Stomach (tissue), 9 donors: ENCODE data around the gene HELLS. TPM values are rescaled to one million over a fixed set of nuclear protein-coding genes. Genes with fewer than 3 reads are reported as not detected.

ENCODE experiments used
- DNase-seq, 2 donors: peaks; one replicate each; pipeline versions ENCODE4 v3.0.0 to v3.0.0-alpha.2; 2013 to 2019
- H3K27ac ChIP-seq, 5 donors: fragments of 200-600 bp in 4 of 5; sonication (generic) in 4 of 5; one replicate each; pipeline ENCODE4 v1.5.1; 2013 to 2019; ENCODE audit warnings: mild to moderate bottlenecking in 1 of 5, moderate library complexity in 1 of 5
- H3K27me3 ChIP-seq, 3 donors: fragments of 200-600 bp; sonication (generic); one replicate each; pipeline ENCODE4 v1.5.1; 2017 to 2019; ENCODE audit warnings: mixed run types in 1 of 3
- H3K36me3 ChIP-seq, 4 donors: fragments of 200-600 bp; sonication (generic); 1 replicate in 3 of 4; 2 replicates in 1 of 4; pipeline ENCODE4 v1.5.1; 2016 to 2019
- H3K4me1 ChIP-seq, 4 donors: fragments of 200-600 bp; sonication (generic); one replicate each; pipeline ENCODE4 v1.5.1; 2016 to 2019
- H3K4me3 ChIP-seq, 4 donors: fragments of 200-600 bp; sonication (generic) in 3 of 4; one replicate each; pipeline ENCODE4 v1.5.1; 2016 to 2019; ENCODE audit warnings: mild to moderate bottlenecking in 1 of 4
- H3K9me3 ChIP-seq, 4 donors: fragments of 200-600 bp; sonication (generic); one replicate each; pipeline ENCODE4 v1.5.1; 2016 to 2019
- EP300 ChIP-seq: sonication (generic); formaldehyde crosslinking; IDR thresholded peaks from one replicate; pipeline ENCODE4 v1.6.1; 2017; ENCODE audit warnings: antibody characterized with exemption
- POLR2A ChIP-seq, 4 donors: fragments of 450-650 bp; IDR thresholded peaks; one replicate each; pipeline ENCODE4 v1.6.1; 2016; ENCODE audit warnings: antibody characterized with exemption in 4 of 4, control low read depth in 2 of 4, mild to moderate bottlenecking in 1 of 4, moderate library complexity in 1 of 4
- POLR2AphosphoS5 ChIP-seq, 3 donors: sonication (generic); formaldehyde crosslinking; IDR thresholded peaks; one replicate each; pipeline ENCODE4 v1.6.1; 2016; ENCODE audit warnings: antibody characterized with exemption in 3 of 3
- WGBS, 5 donors: extraction: QIAGEN DNeasy Blood & Tissue Kit in 3 of 5; methylation state at CpG; one replicate each; pipeline versions ENCODE4 v1.1.5 to v1.1.7; 2013 to 2018; 5-methylcytosine and 5-hydroxymethylcytosine counted together
- intact Hi-C: fragments of 100-400 bp; cut with DNase I; formaldehyde crosslinking; loops from one replicate; pipeline ENCODE4 v1.15.1; 2023; ENCODE audit warnings: low total_unique reads
- polyA plus RNA-seq, 3 donors: library from polyadenylated mRNA; stranded (reverse); fragments of 200-250 nt; gene quantifications; one replicate each; pipeline ENCODE4 v1.2.3, GENCODE V29; 2013
- total RNA-seq, 5 donors: library from RNA; depleted of rRNA; stranded (reverse); fragments of >200 nt; gene quantifications; one replicate each; pipeline versions ENCODE4 v1.1.0 to v1.2.3, GENCODE V29; 2014 to 2016
- TF ChIP-seq, protein P1 (sequence below), 7 experiments: fragments of 450-650 bp in 4 of 7; fragments of 200-600 bp in 3 of 7; sonication (generic) in 3 of 7; IDR thresholded peaks; one replicate each; pipeline ENCODE4 v1.5.1; 2016 to 2019; ENCODE audit warnings: antibody characterized with exemption in 7 of 7, control low read depth in 2 of 7, mild to moderate bottlenecking in 1 of 7
- donor health status: healthy with polysubstance abuse.
- donor health status: Bipolar disorder and iron deficiency.
- donor health status: healthy.

HELLS gene
- total and polyA plus RNA-seq, 8 donors, result 1.7 to 74.2 (median 6.3) TPM

GRCh38 chr10:94602729-94603515, 57.3 kb downstream of the HELLS start:
- no peaks in the 10 kb centered on the region for H3K9me3 ChIP-seq
- no peak for DNase-seq
- H3K4me3 ChIP-seq, result no peak overlapping the region
- peaks cover 0 to 4% (median 0%) of the 10 kb centered on the region in 4 donors for H3K36me3 ChIP-seq
- TF ChIP-seq EP300 (no peak), POLR2A (IDR thresholded peaks at IDR 0.05) (no peak), POLR2AphosphoS5 (IDR thresholded peaks at IDR 0.05) (no peak)
- TF ChIP-seq, protein P1, sequence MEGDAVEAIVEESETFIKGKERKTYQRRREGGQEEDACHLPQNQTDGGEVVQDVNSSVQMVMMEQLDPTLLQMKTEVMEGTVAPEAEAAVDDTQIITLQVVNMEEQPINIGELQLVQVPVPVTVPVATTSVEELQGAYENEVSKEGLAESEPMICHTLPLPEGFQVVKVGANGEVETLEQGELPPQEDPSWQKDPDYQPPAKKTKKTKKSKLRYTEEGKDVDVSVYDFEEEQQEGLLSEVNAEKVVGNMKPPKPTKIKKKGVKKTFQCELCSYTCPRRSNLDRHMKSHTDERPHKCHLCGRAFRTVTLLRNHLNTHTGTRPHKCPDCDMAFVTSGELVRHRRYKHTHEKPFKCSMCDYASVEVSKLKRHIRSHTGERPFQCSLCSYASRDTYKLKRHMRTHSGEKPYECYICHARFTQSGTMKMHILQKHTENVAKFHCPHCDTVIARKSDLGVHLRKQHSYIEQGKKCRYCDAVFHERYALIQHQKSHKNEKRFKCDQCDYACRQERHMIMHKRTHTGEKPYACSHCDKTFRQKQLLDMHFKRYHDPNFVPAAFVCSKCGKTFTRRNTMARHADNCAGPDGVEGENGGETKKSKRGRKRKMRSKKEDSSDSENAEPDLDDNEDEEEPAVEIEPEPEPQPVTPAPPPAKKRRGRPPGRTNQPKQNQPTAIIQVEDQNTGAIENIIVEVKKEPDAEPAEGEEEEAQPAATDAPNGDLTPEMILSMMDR (IDR thresholded peaks at IDR 0.05), result no peak
- intact Hi-C loops, result no loop called here
- H3K27me3 ChIP-seq, result no peaks in the 10 kb centered on the region
- 73 to 84% (median 80%) methylated on average over 8 of the region's 8 CpGs for WGBS, 5 donors
- no peaks in the 10 kb centered on the region for H3K4me1 ChIP-seq
- no peak overlapping the region for H3K27ac ChIP-seq

DNA sequence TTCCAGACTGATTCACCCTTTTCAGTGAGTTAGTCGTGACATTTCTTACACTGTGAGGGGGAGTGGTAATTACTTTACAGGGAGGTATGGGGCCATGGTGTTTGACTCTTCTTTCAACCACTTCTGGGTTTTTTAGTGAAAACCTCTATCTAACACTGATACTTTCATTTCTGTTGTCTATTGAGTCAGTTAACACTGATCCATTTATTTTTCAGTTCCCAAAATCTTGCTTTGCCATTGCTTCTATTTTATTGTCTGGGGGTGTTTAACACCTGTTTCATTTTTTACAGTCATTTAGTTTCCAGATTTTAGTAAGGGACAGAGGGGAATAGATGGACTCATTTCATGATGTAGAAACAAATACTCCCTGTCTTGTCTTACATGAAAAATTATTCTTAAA, 61.5 kb downstream of the HELLS start:
- 78 to 96% (median 90%) methylated on average over 1 of the region's 1 CpG for WGBS, 5 donors
- intact Hi-C loops, result no loop called here

GRCh38 chr10:94608559-94608958, 63.0 kb downstream of the HELLS start:
- intact Hi-C loops, result no loop called here
- H3K4me1 ChIP-seq, result no peaks in the 10 kb centered on the region
- H3K27me3 ChIP-seq, result no peaks in the 10 kb centered on the region
- no peak overlapping the region for H3K27ac ChIP-seq
- TF ChIP-seq EP300 (no peak), POLR2AphosphoS5 (IDR thresholded peaks at IDR 0.05) (no peak), POLR2A (IDR thresholded peaks at IDR 0.05) (no peak)
- TF ChIP-seq, protein P1 (IDR thresholded peaks at IDR 0.05), result no peak
- no peak overlapping the region for H3K4me3 ChIP-seq
- DNase-seq, result no peak
- H3K9me3 ChIP-seq, result no peaks in the 10 kb centered on the region
- no peaks in the 10 kb centered on the region for H3K36me3 ChIP-seq
- 72 to 86% (median 78%) methylated on average over 4 of the region's 4 CpGs for WGBS, 5 donors

More for the DNA sequence above, 61.5 kb downstream of the HELLS start:
- Histone ChIP-seq H3K9me3 (no peaks in the 10 kb centered on the region), H3K27ac (no peak overlapping the region), H3K4me1 (no peaks in the 10 kb centered on the region), H3K4me3 (no peak overlapping the region), H3K27me3 (no peaks in the 10 kb centered on the region), H3K36me3 (no peaks in the 10 kb centered on the region)
- DNase-seq, result no peak
- no peak for TF ChIP-seq EP300
- TF ChIP-seq, protein P1 (IDR thresholded peaks at IDR 0.05), result no peak
- TF ChIP-seq POLR2AphosphoS5 (IDR thresholded peaks at IDR 0.05), result no peak
- TF ChIP-seq POLR2A (IDR thresholded peaks at IDR 0.05), result no peak

DNA sequence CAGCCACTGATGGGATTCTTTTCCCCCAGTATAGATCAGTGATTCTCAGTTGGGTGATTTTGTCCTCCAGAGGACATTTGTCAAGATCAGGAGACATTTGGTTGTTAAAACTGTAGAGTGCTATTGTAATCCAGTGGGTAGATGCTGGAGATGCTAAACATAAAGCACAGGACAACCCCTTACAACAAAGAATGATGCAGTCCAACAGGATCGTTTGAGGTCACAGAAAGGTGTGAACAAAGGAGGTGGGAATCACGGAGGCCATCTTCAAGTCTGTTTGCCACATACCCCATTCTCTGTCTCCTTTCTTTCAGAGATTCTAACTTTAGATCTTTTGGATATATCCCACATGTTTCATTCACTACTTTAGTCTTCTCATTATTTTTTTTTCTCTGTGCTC, 69.0 kb downstream of the HELLS start:
- no peaks in the 10 kb centered on the region for H3K9me3 ChIP-seq
- WGBS, 5 donors, result 83 to 90% (median 88%) methylated on average over 2 of the region's 2 CpGs
- DNase-seq, result no peak
- no peak overlapping the region for H3K4me3 ChIP-seq
- no peaks in the 10 kb centered on the region for H3K4me1 ChIP-seq
- TF ChIP-seq POLR2AphosphoS5 (IDR thresholded peaks at IDR 0.05) (no peak), POLR2A (IDR thresholded peaks at IDR 0.05) (no peak), EP300 (no peak)
- TF ChIP-seq, protein P1 (IDR thresholded peaks at IDR 0.05), result no peak
- intact Hi-C loops, result no loop called here
- no peaks in the 10 kb centered on the region for H3K27me3 ChIP-seq
- no peaks in the 10 kb centered on the region for H3K36me3 ChIP-seq
- no peak overlapping the region for H3K27ac ChIP-seq
